Thoracic aorta (tissue), 2 donors: ENCODE measurements around the gene GPR156. TPM values are rescaled to one million over a fixed set of nuclear protein-coding genes. Genes with fewer than 3 reads are reported as not detected.

ENCODE experiments used
- ATAC-seq: fragments of 150-250 bp; one replicate; pipeline ENCODE4 v1.8.0; 2017; ENCODE audit warnings: low read depth; ENCODE audit not compliant: insufficient number of reproducible peaks, low FRiP score
- DNase-seq: peaks from one replicate; pipeline ENCODE4 v3.0.0-alpha.2; 2020; ENCODE audit warnings: low spot score
- H3K27ac ChIP-seq, 2 donors: fragments of 200-600 bp; sonication (generic); 1 replicate in 1 of 2; 2 replicates in 1 of 2; pipeline ENCODE4 v1.5.1; 2016; ENCODE audit warnings: mild to moderate bottlenecking in 2 of 2, moderate library complexity in 2 of 2
- H3K27me3 ChIP-seq: fragments of 200-600 bp; sonication (generic); replicated peaks from 2 replicates; pipeline ENCODE4 v1.6.0; 2016; ENCODE audit warnings: mild to moderate bottlenecking; ENCODE audit not compliant: insufficient read depth
- H3K36me3 ChIP-seq: fragments of 200-600 bp; sonication (generic); one replicate; pipeline ENCODE4 v1.5.1; 2016
- H3K4me1 ChIP-seq, 2 donors: fragments of 200-600 bp; sonication (generic); 1 replicate in 1 of 2; 2 replicates in 1 of 2; pipeline versions ENCODE4 v1.5.1 to v1.6.0; 2016; ENCODE audit warnings: low read depth in 2 of 2, mild to moderate bottlenecking in 1 of 2; ENCODE audit not compliant: control insufficient read depth in 1 of 2
- H3K4me3 ChIP-seq: fragments of 200-600 bp; sonication (generic); 2 replicates; pipeline ENCODE4 v1.5.1; 2016; ENCODE audit warnings: mild to moderate bottlenecking
- H3K9me3 ChIP-seq: fragments of 200-600 bp; sonication (generic); 2 replicates; pipeline ENCODE4 v1.5.1; 2016
- CTCF ChIP-seq: fragments of 200-600 bp; sonication (generic); IDR thresholded peaks from one replicate; pipeline ENCODE4 v1.5.1; 2019; ENCODE audit warnings: antibody characterized with exemption
- total RNA-seq, 2 donors: library from RNA; depleted of rRNA; stranded (reverse); fragments of >200 nt; gene quantifications; one replicate each; pipeline versions ENCODE4 v1.1.0 to v1.2.3, GENCODE V29; 2016

Gene GPR156
- total RNA-seq, 2 donors from 2014 or later, result 0.27 to 0.35 TPM

DNA sequence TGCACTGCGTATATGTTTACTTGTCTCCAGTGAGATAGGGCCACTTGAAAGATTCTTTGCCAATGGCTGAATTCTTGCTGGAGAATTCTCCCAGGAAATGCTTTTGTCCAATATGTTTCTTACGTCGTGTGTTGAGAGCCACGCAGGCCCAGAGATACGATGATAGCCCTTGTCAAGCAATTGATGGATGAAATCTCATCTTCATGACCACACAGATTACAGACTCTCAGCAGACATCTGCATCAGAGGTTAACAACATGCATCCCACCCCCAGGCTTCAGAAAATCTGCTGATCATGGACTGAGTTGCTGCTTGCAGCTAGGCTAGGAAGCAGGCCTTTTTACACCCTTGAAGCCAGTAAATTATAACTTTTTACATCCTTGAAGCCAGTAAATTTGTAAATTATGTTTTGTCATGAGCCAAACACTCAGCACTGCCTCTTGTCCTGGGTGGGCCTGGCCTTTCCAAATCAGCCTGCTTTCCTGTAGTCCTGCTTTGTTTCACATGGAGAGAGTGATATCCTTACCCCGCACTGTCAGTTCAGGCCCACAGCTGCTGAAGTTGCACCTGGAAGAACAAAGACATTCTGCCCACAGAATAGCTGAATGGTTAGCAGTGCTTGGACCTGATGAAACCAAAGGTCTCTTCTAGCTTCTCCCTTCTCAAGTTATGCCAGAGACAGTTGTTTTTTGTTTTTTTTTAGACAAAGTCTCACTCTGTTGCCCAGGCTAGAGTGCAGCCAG lies 84.4 kb downstream of the GPR156 start:
- H3K4me3 ChIP-seq, result no peak overlapping the region
- H3K36me3 ChIP-seq, result no peaks in the 10 kb centered on the region
- H3K4me1 ChIP-seq, result peaks cover 6 to 17% of the 10 kb centered on the region in 2 donors
- H3K27me3 ChIP-seq, result no peaks in the 10 kb centered on the region
- H3K9me3 ChIP-seq, result no peaks in the 10 kb centered on the region
- DNase-seq, result no peak
- no peak overlapping the region for H3K27ac ChIP-seq
- TF ChIP-seq CTCF, result no peak
- ATAC-seq, result no peak

GRCh38 chr3:120198305-120198878 lies 86.6 kb downstream of the GPR156 start:
- H3K27me3 ChIP-seq, result no peaks in the 10 kb centered on the region
- H3K27ac ChIP-seq, result no peak overlapping the region
- ATAC-seq, result no peak
- H3K36me3 ChIP-seq, result no peaks in the 10 kb centered on the region
- H3K4me3 ChIP-seq, result no peak overlapping the region
- TF ChIP-seq CTCF, result no peak
- H3K9me3 ChIP-seq, result no peaks in the 10 kb centered on the region
- DNase-seq, result no peak
- peaks cover 6 to 12% of the 10 kb centered on the region in 2 donors for H3K4me1 ChIP-seq

GRCh38 chr3:120196812-120197211 lies 88.2 kb downstream of the GPR156 start:
- no peak overlapping the region for H3K27ac ChIP-seq
- H3K9me3 ChIP-seq, result no peaks in the 10 kb centered on the region
- TF ChIP-seq CTCF, result no peak
- H3K27me3 ChIP-seq, result no peaks in the 10 kb centered on the region
- H3K4me1 ChIP-seq, result no peaks in the 10 kb centered on the region
- no peaks in the 10 kb centered on the region for H3K36me3 ChIP-seq
- ATAC-seq (no peak), DNase-seq (no peak)
- no peak overlapping the region for H3K4me3 ChIP-seq

- no peaks in the 10 kb centered on the region for H3K27me3 ChIP-seq
- no peaks in the 10 kb centered on the region for H3K9me3 ChIP-seq
- no peak for DNase-seq
- H3K36me3 ChIP-seq, result no peaks in the 10 kb centered on the region
- no peak for ATAC-seq
- H3K4me1 ChIP-seq, result no peaks in the 10 kb centered on the region
- no peak overlapping the region for H3K27ac ChIP-seq
- TF ChIP-seq CTCF, result no peak
- H3K4me3 ChIP-seq, result no peak overlapping the region
These were observed 88.7 kb downstream of the GPR156 start for GRCh38 chr3:120196333-120196732.

- ATAC-seq (no peak), DNase-seq (no peak)
- H3K27me3 ChIP-seq, result no peaks in the 10 kb centered on the region
- H3K36me3 ChIP-seq, result no peaks in the 10 kb centered on the region
- TF ChIP-seq CTCF, result no peak
- no peak overlapping the region for H3K27ac ChIP-seq
- H3K4me1 ChIP-seq, result no peaks in the 10 kb centered on the region
- no peak overlapping the region for H3K4me3 ChIP-seq
- no peaks in the 10 kb centered on the region for H3K9me3 ChIP-seq
These were observed 91.5 kb downstream of the GPR156 start for GRCh38 chr3:120193554-120193953.
